HG03064 (cell line): ENCODE measurements around the gene METTL3.

ENCODE experiments used
- ATAC-seq: cut with Tn5 transposase; IDR thresholded peaks from one replicate; pipeline ENCODE4 v1.9.1; 2021; ENCODE audit warnings: low read depth; ENCODE audit not compliant: unreplicated experiment

The METTL3 gene

GRCh38 chr14:21527318-21527679, 16.2 kb upstream of the METTL3 start:
- ATAC-seq: no peak

- ATAC-seq: no peak
Observed at GRCh38 chr14:21526672-21527317, 15.7 kb upstream of the METTL3 start.

- no peak for ATAC-seq
Observed at GRCh38 chr14:21525962-21526671, 15.0 kb upstream of the METTL3 start, which contains the start of gene SALL2. TSS of gene SALL2 (minus strand) at chr14:21526346. CDS start at chr14:21526127, 219 bp downstream.

GRCh38 chr14:21525571-21525961, 14.4 kb upstream of the METTL3 start:
- no peak for ATAC-seq

GRCh38 chr14:21524575-21525490, 13.7 kb upstream of the METTL3 start:
- ATAC-seq: no peak

- ATAC-seq: no peak
Observed at GRCh38 chr14:21523203-21523602, 12.1 kb upstream of the METTL3 start.

- ATAC-seq: no peak
Observed at GRCh38 chr14:21521501-21521900, 10.4 kb upstream of the METTL3 start.

GRCh38 chr14:21520767-21521166, 9.6 kb upstream of the METTL3 start:
- ATAC-seq: no peak

- ATAC-seq: no peak
Observed at GRCh38 chr14:21518725-21519124, 7.6 kb upstream of the METTL3 start.

GRCh38 chr14:21514341-21514740, 3.2 kb upstream of the METTL3 start:
- ATAC-seq: no peak

- ATAC-seq: no peak
Observed at GRCh38 chr14:21509432-21510143, 1.6 kb downstream of the METTL3 start.

GRCh38 chr14:21506557-21506956, 4.6 kb downstream of the METTL3 start:
- no peak for ATAC-seq

- ATAC-seq: peak; percentile 71
Observed at GRCh38 chr14:21505012-21505553, 6.1 kb downstream of the METTL3 start.

GRCh38 chr14:21503376-21503775, 7.8 kb downstream of the METTL3 start:
- no peak for ATAC-seq

GRCh38 chr14:21501568-21501967, 9.6 kb downstream of the METTL3 start:
- ATAC-seq: no peak

GRCh38 chr14:21498540-21499526, 12.3 kb downstream of the METTL3 start:
- no peak for ATAC-seq

GRCh38 chr14:21496453-21496852, 14.7 kb downstream of the METTL3 start:
- ATAC-seq: no peak

- no peak for ATAC-seq
Observed at GRCh38 chr14:21494902-21495762, 16.0 kb downstream of the METTL3 start.
